Muscle of arm (tissue), 12 donors: ENCODE results near the gene LIPE. TPM values are rescaled to one million over a fixed set of nuclear protein-coding genes. Genes with fewer than 3 reads are reported as not detected.
A peak's percentile ranks its signal among the peaks of the same experiment; 100 is the strongest.

ENCODE experiments used
- DNase-seq: peaks from one replicate; pipeline ENCODE4 v3.0.0-alpha.2; 2013
- polyA plus RNA-seq, 12 donors: library from polyadenylated mRNA; unstranded; fragments of 120-200 nt; gene quantifications; one replicate each; pipeline ENCODE4 v1.2.1, GENCODE V29; 2013; ENCODE audit not compliant: insufficient read length in 12 of 12

Gene LIPE
- polyA plus RNA-seq, 12 donors, result 4.0 to 20.1 (median 7.2) TPM; not detected in 1

DNA sequence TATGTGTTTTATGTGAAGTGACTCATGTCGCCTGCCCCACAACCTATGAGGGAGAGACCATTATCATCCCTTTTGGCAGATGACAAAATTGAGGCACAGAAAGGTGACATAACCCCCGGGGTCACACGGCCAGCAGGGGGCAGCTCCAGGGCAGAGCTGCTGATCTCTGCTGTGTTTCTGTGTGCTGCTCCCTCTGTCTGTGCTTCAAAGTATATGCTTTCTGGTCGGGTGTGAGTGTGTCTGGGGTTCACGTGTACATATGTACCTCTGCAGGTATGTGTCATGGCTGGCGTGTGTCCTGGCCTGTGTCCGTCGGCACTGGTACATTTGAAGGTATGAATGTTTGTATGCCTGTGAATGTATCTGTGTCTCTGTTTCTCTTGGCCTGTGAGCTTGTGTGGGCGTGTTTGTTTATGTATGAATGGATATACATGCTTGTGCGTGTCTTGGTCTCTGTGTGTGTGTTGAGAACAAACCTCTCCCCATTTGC is 7.1 kb downstream of the LIPE start:
- DNase-seq, result no peak

GRCh38 chr19:42419309-42419708 is 7.9 kb downstream of the LIPE start:
- no peak for DNase-seq

DNA sequence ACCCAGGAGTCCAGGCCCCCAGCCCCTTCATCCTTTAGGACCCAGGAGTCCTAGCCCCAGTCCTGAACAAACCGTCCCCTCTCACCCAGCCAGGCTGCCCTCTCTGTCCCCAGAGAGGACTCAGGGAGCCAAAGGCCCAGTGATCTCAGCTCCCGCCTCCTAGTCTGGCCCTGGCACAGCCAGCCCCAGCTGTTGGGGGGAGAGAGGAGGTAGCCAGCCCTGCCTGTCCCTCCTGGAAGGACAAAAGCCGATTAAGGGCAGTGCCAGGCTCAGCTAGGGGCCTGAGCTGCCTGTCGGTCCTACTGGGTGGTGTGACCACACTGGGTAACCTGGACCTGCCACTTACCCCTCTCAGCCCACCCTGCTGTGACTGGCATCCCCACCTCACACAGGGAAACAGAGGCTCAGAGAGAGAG is 14.5 kb downstream of the LIPE start:
- no peak for DNase-seq

DNA sequence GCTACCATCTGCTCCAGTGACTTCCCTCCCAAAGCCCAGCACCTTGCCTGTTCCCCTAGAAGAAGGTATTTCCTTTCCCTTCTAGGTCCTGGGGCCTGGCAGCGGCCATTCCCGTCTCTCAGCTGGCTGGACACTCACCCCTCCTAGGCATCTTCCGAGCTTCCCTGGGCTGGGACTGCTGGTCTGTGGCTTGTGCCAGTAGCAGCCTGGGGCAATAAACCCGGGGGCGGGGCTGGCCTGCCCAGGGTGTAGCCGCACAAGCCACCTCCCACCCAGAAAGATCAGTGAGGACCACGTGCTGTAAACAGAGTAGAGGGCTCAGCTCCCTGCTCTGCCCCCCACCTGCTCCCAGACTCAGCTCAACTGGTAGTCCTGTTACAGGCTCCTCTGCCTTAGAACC is 15.0 kb downstream of the LIPE start:
- DNase-seq, result no peak

GRCh38 chr19:42411581-42412178 is 15.5 kb downstream of the LIPE start:
- DNase-seq, result no peak

GRCh38 chr19:42410371-42410770 is 16.8 kb downstream of the LIPE start:
- no peak for DNase-seq

GRCh38 chr19:42409477-42409876 is 17.7 kb downstream of the LIPE start:
- DNase-seq, result no peak

DNA sequence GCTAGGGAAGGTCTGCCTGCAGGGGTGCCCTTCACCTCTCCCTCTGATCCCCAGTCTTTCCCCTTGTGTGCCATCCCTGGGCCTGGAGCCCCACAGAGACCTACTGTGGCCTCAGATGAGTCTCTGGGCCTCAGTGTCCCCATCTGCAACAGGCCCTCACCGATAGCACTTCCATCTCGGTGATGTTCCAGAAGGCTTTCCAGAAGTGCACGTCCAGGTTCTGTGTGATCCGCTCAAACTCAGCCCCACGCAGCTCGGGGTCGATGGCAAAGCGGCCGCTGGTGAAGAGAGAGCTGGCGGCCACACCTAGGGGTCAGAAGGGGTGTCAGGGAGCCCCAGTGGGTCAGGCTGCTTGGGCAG is 19.4 kb downstream of the LIPE start:
- no peak for DNase-seq

- no peak for DNase-seq
Measured at GRCh38 chr19:42407085-42407815, 19.9 kb downstream of the LIPE start.

- DNase-seq, result no peak
Measured at GRCh38 chr19:42406111-42406510, 21.1 kb downstream of the LIPE start.

- DNase-seq, result no peak
Measured at GRCh38 chr19:42403586-42403985, 23.6 kb downstream of the LIPE start.

DNA sequence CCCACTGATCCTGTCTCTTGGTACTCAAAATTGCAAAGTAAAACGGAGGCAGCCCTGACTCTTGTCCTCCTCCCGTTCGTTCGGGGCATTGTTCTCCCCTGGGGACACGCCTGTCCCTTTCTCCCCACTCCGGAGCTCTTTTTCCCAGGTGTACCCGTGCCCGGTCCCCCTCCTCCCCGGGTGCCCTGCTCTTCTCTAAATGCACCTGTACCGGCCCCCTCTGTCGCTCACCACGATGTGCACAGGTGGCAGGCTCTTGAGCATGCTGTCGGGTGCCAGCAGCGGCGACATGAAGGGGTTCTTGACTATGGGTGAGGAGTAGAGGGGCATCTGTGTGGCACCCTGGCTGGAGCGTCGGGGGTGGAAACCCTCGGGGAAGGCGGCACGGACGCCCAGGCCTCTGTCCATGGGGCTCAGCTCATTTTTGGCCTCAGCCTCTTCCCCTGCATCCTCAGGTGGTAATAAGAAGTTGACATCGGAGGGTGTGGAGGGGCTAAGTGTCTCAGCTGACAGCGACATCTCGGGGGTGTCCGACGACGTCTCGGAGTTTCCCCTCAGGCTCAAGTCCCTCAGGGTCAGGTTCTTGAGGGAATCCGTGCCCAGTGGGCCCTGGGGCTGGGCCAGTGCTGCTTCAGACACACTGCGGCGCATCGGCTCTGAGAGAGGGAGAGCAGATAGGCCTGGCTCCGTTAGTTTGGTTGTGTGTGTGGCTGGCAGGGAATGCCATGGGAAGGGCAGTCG is 24.6 kb downstream of the LIPE start:
- no peak for DNase-seq

DNA sequence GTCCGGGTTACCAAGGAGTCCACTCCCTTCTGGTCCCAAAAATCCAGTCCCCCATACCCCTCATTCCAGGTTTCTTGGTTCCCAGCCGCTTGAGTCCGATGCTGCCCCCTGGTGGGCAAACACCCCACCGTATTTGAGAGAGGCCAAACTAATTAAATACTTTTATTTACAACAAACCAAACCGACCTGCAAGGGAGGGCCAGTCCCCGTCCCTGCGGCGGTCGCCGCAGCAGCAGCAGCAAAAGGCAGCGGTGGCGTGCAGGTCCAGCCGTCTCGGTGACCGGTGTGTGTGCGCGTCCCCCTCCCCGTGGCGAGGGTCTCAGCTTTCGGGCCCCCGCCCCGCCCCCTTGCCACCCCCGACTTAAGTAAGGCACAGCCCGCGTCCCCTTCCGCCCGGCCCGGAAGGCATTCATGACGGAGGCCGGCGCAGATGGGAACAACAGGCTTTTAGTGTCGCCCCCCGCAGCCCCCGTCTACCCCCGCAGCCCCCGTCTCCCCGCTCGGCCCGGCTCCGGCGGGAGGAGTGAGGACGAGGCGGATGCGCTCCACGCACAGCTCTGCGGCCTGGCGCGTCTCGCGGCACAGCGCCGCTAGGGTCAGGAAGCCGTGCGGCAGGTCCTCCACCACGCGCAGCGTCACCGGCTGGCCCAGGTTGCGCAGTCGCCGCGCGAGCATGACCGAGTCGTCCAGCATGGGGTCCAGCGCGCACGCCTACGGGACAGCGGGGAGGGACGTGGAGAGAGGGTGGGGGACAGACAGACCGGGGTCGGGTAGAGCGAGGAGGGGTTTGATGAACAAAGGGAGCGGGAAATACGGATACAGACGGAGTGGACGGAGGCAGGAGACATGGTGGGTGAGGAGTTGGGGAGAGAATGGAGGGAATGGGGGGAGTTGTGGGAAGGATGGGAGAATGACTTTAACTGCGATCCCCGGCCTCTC is 25.6 kb downstream of the LIPE start:
- peak; percentile 86 for DNase-seq

DNA sequence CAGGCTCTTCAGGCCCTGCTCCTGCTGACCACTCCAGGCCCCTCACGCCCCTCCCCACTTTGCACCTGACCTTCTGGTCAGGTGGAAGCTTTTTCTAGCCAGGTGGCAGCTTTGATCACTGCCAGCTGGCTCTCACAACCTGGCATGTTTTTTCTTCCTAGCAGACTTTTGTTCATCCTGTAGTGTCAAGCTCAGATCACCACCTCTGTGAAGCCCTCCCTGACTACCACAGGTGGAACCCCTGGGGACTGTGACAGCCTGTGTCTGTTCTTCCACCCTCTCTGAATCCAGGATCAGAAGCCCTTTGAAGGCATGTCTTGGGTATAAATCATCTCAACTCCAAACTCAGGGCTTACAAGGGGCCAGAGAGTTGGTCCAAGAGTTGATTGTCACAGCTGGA is 26.8 kb downstream of the LIPE start:
- no peak for DNase-seq

DNA sequence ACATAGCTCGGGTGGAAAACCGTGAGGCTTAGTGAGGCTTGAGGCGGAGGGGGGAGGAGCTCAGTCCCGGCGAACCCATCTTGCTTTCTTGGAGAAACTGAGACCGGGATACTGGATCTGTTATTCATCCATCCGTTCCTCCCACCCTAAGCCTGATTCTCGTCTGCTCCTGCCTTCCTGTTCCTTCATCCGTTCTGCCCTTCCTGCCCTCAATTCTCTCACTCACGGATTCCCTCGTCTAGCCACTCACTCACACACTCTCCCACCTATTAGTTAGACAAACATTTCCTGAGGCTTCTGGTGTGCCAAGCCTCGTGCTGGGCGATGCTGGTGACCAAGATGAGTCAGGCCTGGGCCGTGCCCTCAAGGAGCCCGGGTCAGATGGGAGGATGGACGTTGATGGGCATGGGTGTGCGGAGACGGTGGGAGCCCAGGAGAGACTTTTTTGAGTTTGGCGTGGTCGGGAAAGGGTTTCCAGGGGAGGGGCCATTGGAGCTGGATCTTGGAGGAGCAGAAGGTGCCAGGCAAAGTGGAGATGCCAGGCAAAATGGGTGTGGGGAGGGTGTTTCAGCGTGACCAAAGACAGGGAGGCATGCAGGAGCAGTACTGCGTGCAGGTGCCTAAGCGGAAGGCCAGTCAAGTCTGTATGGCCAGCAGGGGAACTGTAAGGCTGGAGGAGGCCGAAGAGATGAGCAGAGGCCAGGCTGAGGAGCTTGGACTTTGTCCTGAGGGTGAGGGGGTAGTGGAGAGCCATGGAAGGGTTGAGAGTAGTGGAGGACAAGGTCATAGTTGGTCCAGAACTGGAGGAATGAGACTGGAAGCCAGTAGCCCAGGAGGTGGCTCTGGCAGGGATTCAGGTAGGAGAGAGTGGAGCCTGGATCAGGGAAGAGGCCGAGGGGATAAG is 29.7 kb downstream of the LIPE start:
- no peak for DNase-seq

- peak; percentile 99 for DNase-seq
Measured at GRCh38 chr19:42396381-42397262, 30.6 kb downstream of the LIPE start.

- DNase-seq, result no peak
Measured at GRCh38 chr19:42394751-42395150, 32.4 kb downstream of the LIPE start.

- DNase-seq, result no peak
Measured at GRCh38 chr19:42392165-42392564, 35.0 kb downstream of the LIPE start.

GRCh38 chr19:42389899-42390298 is 37.3 kb downstream of the LIPE start, which contains the start of gene CNFN:
Gene CNFN (minus strand): TSS chr19:42390297. CDS start chr19:42389037, 1,260 bp downstream.
- DNase-seq, result no peak
